ENCODE results near the gene OR8H2.
"Not testable (repeated sequence)": the region's sequence is repeated elsewhere in the genome, so short reads cannot be mapped to it uniquely, and the experiment has no call there.

Gene OR8H2

GRCh38 chr11:56103210-56103737 is at the start of gene OR8H2:
TSS of gene OR8H2 (plus strand) at chr11:56103687. CDS start at chr11:56105043, 1,356 bp downstream.
- no peak for DNase-seq

- DNase-seq, result not testable (repeated sequence)
These were observed 47.1 kb upstream of the OR8H2 start for GRCh38 chr11:56056366-56056765.

GRCh38 chr11:56057661-56058237 is 45.7 kb upstream of the OR8H2 start:
- not testable (repeated sequence) for DNase-seq

GRCh38 chr11:56058260-56058780 is 45.2 kb upstream of the OR8H2 start:
- DNase-seq, result not testable (repeated sequence)

- no peak for DNase-seq
These were observed 36.5 kb upstream of the OR8H2 start for GRCh38 chr11:56066980-56067379.

- no peak for DNase-seq
These were observed 13.8 kb upstream of the OR8H2 start for GRCh38 chr11:56089697-56090096.

- no peak for DNase-seq
These were observed 10.5 kb upstream of the OR8H2 start, which contains the start of gene OR8I2 for GRCh38 chr11:56093008-56093407. TSS of gene OR8I2 (plus strand) at chr11:56093308. CDS start at chr11:56093308, 0 bp downstream.

- no peak for DNase-seq
These were observed 18.6 kb downstream of the OR8H2 start, which contains the start of gene OR8H3 for GRCh38 chr11:56122073-56122472. TSS of gene OR8H3 (plus strand) at chr11:56122373. CDS start at chr11:56122373, 0 bp downstream.

- no peak for DNase-seq
These were observed 36.7 kb downstream of the OR8H2 start, which contains the start of gene OR8J3 for GRCh38 chr11:56140151-56140661. TSS of gene OR8J3 (minus strand) at chr11:56140201. CDS start at chr11:56137718, 2,483 bp downstream.

GRCh38 chr11:56143681-56144080 is 40.2 kb downstream of the OR8H2 start:
- DNase-seq, result not testable (repeated sequence)

- DNase-seq, result no peak
These were observed 47.9 kb downstream of the OR8H2 start for GRCh38 chr11:56151376-56151775.

GRCh38 chr11:56152333-56152732 is 48.8 kb downstream of the OR8H2 start:
- no peak for DNase-seq

Data from NCI-H226 (cell line).